Stimulated activated CD4-positive, alpha-beta T cell treated with anti-CD3 and anti-CD28 coated beads, Interleukin-2, amount 100 ng/mL, for 24 hours (primary cell): ENCODE measurements around the gene SLC25A33.
A peak's percentile ranks its signal among the peaks of the same experiment; 100 is the strongest.
"Not testable (repeated sequence)": the region's sequence is repeated elsewhere in the genome, so short reads cannot be mapped to it uniquely, and the experiment has no call there.

Experiments used
- DNase-seq, 2 donors: peaks; one replicate each; pipeline ENCODE4 v3.0.0-alpha.2; 2020

The SLC25A33 gene, protein sequence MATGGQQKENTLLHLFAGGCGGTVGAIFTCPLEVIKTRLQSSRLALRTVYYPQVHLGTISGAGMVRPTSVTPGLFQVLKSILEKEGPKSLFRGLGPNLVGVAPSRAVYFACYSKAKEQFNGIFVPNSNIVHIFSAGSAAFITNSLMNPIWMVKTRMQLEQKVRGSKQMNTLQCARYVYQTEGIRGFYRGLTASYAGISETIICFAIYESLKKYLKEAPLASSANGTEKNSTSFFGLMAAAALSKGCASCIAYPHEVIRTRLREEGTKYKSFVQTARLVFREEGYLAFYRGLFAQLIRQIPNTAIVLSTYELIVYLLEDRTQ

DNA sequence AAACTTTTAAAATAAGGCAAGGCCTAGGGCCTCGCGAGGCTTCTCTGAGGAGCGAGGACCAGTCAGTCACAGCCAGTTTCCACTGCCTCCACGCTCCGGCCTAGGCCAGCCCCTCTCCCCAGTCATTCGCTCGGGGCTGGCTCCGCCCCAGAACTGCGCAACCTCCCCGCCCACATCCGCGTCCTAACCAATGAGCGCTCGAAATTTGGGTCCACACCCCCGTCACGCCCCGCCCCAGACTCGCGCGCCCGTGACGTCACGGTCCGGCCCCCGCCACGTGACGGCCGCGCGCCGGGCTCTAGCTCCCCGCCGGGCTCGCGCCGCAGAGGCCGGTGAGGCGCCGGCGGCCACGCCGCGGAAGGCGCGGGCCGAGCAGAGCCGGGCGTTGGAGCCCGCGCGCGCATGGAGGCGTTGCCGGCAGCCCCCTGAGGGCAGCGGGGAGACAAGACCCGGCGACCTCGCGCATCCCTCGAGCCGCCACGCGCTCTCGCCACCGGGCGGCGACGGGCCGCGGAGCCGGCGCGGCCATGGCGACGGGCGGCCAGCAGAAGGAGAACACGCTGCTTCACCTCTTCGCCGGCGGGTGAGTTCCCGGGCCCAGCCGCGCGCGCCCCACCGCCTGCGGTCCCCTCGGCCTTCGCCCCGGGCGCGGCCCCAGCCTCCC is at the start of gene SLC25A33:
Gene SLC25A33 (plus strand): TSS at position 301 of the 664 bp plus-strand sequence. CDS start 227 bp downstream, at position 528.
- DNase-seq, result peak; percentile 98 to 99

DNA sequence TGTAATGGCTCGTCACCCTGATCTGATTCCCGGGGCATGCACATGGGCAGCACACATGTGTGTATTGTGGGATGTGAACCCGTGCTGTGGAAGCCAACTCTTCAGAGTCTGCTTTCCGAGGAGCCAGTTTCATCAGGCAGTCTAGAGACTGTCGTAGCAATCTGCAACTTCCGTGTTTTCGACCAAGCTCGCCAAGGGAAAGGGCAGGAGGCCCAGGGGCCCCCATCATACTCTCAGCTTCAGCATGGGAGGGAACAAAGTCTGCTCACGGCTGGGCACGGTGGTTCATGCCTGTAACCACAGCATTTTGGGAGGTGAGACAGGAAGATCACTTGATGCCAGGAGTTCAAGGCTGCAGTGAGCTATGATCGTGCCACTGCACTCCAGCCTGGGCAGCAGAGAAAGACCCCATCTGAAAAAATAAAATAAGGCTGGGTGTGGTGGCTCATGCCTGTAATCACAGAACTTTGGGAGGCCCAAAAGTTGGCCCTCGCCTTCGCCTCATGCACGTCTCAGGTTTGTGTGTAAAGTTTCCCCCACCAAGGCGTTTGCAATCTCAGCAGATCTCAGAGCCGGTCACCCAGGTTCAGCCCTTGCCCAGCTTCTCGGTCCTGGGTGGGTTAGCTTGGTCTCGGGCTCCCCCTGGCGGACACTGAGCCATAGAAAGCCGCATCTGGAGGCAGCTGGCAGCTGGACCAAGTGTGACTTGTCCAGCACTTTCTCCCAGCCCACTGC is 48.5 kb upstream of the SLC25A33 start:
- peak; percentile 91 to 93 for DNase-seq

DNA sequence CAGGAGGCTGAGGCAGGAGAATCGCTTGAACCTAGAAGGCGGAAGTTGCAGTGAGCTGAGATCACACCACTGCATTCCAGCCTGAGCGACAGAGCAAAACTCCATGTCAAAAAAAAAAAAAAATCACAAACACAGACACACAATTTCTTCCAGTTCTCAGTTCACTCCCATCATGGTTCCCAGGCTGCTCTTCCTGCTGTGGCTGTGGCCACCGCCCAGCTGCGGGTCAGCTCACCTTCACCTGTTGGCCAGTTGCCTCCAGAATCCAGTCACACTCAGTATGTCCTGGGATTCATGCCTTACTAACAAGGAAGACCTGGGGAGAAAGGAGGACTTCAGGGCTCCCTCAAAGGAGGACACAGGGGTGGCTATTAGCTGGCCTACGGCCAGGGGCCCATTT is 45.9 kb upstream of the SLC25A33 start:
- DNase-seq, result no peak

DNA sequence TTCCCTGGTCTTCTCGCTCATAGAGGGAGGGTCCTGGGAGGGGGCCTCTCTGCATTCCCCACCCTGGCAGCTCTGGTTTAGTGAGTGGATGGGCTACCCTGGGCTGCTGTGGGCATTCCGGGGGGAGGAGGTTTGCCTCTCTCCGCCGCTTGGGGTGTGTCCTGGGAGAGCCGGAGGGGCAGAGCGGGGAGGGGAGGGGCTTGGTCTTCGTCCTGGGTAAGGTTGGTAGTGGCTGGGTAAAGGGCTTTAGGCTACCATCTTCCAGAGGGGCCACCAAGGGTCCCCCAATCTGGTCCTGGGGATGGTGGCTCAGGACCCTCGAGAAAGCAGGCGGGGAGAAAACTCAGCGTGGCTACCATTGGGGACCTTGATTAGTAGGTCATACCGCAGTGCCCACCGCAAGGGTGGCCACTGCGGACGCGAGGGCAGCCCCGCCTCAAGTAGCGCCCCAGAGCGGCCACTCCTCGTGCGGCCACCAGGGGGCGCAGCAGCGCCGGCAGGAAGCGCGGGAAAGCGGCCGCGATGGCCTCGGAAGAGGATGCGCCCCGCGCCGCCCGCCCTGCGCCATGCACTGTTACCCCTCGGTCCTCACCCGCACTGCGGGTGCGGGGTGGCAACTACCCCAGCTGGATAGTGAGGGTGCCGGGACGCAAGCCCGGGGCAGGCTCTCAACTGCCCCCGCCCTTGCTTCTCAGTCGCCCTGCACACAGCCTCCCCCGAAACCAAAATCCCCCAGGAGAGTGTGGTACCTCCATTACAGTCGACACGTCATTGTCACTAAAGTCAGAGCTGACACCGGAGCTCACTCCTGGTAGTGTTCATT is 44.1 kb upstream of the SLC25A33 start:
- DNase-seq, result peak; percentile 70 to 78

DNA sequence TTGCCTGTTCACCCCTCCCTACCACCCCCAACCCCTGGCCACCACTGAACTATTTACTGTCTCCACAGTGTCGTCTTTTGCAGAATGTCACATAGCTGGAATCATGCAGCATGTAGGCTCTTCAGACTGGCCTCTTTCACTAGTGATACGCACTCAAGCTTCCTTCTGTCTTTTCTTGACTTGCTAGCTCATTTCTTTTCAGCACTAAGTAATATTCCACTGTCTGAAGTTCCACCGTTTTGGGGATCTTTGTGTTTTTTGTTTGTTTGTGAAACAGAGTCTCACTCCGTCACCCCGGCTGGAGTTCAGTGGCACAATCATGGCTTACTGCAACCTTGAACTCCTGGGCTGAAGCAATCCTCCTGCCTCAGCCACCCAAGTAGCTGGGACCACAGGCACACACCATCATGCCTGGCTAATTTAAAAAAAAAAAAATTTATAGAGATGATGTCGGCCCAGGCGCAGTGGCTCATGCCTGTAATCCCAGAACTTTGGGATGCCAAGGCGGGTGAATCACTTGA is 43.4 kb upstream of the SLC25A33 start:
- no peak for DNase-seq

DNA sequence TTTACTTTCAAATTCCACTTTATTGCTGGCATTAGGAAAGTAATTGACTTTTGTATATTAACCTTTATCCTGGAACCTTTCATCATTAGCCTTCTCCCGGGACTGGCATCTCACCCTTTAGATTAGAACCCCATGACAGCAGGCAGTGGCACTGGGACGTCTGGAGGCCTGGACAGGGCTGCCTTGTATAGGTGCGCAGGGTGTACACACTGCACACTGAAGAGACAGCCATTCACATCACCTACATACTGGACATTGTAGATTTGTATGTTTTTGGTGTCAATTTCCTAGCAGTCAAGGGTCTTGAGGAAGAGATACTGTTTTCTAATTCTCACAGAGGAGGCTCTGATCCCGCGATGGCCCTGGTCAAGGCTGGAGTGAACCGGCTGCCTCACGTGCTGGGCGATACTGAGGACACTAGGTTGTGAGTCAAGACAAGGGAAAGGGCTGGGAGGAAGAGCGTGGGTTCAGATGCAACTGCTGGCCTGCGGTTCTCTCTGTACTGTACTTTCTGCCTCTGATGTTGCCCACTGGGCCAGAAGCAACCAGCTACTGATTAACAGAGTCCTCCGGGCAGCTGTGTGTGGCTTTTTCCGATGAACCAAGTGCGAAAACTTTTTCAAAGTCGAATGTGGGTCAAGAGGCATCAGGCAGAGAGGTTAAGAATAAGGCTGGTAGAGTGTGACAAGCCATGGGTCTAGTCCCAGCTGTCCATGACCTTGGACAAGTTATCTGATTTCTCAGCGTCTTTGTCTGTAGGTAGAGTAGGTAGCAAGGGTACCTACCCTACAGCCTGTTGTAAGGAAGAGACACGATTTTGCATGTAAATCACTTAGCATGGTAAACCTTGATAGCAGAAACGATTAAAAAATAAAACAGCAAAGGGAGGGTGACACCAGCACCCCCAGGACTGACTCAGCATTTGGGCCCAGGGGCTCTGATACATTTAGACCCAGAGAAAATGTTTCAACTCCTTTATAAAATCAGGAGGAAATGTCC is 38.2 kb upstream of the SLC25A33 start:
- no peak for DNase-seq

DNA sequence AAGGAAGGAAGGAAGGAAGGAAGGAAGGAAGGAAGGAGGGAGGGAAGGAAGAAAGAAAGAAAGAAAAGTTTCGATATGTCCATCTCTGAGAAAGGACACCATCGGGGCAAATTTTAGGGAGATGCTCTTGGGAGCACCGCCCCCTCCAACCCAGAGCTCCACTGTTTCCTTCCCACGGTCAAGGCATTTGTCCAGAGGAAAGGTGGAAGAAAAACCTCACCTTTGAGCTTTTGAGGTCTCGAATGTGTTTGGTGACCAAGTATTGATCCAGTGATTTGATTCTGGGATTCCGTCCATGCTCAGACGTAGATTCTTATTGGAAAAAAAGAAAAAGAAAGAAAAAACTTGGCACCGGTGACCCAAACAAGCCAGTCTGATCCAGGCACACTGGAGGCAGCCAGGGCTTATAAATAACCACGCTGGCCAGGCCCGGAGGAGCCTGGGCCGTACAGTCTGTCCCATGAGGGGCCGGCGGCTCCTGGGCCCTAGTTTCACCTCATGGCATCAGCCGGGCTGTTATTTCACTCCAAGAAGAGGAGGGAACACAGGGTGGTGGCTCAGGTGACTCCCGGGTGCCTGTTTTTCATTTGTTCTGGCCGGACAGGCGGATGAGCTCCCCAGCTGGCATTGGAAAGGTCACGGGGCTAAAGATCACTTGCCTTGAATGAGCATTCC is 36.1 kb upstream of the SLC25A33 start:
- DNase-seq, result no peak

DNA sequence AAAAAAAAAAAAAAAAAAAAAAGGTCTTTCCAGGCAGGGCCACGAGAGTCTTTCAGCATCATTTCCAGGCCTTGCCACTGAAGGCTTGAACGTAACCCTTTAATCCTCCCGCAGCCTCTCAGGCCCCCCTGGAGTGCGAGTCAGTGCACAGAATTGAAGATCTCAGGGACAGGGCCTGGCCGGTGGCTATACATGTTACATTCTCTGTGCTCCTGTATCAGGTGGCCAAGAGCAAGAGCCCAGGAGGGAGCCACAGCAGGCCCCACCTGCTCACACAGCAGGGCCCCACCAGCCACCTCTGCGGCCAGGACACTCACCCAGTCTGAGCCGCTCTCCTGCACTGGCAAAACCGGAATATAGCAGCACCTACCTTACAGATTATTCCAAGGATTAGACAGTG is 34.1 kb upstream of the SLC25A33 start:
- DNase-seq, result no peak

DNA sequence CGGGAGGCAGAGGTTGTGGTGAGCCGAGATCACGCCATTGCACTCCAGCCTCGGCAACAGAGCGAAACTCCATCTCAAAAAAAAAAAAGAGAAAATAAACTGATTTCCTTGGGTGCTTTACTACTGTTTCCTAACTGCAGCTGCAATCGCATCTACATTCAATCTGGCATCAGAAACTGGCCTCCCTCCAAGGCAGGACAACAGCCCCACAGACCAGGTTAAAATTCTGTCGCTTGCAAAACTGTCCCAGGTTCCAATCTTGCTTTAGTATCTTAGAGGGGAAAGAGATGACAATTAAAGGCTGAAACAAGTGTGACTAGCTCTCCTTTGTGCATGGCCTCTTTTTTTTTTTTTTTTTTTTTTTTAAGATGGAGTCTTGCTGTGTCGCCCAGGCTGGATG is 32.4 kb upstream of the SLC25A33 start:
- DNase-seq, result no peak

DNA sequence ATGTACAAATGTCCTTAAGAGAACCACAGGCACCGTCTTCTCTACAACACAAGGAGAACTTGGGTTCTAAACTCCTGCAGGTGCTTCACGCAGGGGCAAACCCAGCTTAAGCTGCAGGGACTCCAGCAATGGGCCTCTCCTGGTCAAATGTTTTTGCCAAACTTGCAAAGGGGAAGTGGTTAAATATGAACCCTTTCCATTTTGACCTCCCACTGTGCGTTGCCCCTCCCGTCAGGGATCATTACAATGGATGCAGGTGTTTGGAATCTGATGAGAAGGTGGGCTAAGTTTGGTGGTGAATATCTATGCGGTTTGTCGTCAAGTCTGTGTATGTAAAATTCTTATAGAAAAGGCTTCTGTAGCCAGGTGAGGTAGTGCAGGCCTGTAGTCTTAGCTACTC is 29.1 kb upstream of the SLC25A33 start:
- no peak for DNase-seq

DNA sequence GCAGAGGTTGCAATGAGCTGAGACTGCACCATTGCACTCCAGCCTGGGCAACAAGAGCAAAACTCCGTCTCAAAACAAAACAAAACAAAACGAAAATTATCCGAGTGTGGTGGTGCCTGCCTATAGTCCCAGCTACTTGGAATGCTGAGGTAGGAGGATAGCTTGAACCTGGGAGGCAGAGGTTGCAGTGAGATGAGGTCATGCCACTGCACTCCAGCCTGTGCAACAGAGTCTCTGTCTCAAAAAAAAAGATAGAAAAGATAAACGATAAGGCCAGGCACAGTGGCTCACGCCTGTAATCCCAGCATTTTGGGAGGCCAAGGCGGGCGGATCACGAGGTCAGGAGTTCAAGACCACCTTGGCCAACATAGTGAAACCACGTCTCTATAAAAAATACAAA is 23.7 kb upstream of the SLC25A33 start:
- DNase-seq, result not testable (repeated sequence)

DNA sequence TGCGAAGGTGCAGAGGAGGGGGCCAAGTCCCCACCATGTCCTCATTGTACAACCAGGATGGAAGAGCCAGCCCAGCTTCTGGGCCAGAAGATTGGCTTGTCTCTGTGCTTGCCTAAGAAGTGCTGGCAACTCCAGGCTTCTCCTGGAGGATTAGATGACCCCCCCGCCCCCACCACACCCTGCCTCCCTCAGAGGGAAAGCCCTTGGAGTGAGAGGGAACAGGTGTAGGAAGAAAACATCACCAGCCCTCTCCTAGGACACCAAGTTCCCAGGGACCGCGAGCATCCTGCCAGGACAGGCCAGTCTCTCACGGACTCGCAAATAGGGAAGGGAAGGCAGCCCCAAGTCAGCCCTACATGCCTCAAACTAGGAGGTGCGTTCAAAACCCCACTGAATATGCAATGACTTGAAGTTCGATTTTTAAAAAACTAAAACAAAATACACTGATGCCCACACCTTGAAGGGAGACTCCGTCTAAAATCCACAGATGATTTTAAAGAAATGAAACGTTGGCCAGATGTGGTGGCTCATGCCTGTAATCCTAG is 20.7 kb upstream of the SLC25A33 start:
- no peak for DNase-seq

DNA sequence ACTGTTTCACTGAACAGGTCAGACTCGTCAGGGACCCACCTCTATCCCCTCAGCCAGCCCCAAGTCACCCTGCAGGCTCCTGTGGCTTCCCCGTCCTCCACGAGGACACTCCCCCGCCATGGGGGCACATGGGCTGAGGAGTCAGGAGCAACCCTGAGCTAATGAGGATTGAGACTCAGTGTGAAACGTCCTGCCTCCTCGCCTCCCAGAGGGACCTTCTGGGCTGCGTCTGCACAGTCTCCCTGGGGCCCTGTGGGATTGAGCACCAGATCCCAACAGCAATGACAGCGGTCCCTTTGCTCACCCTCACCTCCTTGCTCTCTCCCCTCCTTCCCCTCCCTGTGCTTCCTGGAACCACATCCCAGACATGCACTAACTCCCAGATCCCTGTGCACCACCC is 18.9 kb upstream of the SLC25A33 start:
- DNase-seq, result no peak

DNA sequence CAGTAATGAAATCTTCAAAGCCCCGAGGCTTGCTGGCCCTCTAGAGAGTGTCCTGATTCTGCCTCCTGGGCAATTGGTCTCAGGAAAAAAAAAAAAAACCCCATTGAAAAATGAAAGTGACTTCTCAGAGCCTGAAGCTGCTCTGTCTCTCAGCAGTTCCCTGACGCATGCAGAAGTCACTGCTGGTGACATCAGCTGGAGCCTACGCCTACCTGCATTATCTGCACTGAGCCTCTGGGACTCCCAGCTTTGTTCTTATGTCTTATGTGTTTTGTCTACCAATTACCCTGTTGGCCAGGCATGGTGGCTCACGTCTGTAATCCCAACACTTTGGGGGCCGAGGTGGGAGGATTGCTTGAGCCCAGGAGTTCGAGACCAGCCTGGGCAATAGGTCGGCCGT is 10.1 kb upstream of the SLC25A33 start:
- no peak for DNase-seq

DNA sequence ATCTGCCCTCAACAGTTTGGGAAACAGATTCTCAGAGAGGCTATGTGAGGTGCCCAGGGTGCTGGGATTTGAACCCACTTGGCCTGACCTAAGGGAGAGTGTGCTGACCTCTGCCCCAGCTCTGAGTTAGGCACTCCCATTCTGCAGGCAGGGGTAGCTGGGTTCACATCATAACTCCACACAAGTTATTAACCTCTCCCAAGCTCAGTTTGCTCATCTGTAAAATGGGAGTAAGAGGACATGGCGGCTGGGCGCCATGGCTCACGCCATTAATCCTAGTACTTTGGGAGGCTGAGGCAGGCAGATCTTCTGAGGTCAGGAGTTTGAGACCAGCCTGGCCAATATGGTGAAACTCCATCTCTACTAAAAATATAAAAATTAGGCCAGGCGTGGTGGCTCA is 8.9 kb upstream of the SLC25A33 start:
- DNase-seq, result no peak

DNA sequence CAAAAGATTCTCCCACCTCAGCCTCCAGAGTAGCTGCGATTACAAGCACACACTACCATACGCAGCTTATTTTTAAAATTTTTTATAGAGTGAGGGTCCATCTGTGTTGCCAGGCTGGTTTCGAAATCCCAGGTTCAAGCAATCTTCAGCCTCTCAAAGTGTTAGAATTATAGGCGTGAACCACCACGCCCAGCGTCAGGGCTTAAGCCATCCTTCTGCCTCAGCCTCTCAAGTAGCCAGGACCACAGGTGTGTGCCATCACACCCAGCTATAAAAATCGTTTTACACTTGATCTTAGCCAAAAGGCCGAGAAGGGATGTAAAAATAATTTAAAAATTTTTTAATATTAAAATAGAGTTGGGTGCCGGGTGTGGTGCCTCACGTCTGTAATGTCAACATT is 4.3 kb upstream of the SLC25A33 start:
- no peak for DNase-seq

DNA sequence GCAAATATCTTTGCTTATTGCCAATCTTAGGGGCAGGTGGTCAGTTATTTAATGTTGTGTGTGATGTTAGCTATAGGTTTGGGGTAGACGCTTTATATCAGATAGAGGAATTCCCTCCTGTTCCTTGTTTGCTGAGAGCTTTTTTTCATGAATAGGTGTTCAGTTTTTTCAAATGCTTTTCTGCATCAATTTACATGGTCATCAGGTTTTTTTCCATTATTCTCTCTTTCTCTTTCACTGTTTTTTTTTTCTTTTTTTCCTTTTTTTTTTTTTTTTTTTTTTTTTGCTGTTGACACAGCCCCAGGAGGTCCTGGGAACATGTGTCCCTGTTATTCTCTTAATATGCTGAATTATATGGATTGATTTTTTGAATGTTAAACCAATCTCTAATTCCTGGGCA is 3.0 kb upstream of the SLC25A33 start:
- no peak for DNase-seq

DNA sequence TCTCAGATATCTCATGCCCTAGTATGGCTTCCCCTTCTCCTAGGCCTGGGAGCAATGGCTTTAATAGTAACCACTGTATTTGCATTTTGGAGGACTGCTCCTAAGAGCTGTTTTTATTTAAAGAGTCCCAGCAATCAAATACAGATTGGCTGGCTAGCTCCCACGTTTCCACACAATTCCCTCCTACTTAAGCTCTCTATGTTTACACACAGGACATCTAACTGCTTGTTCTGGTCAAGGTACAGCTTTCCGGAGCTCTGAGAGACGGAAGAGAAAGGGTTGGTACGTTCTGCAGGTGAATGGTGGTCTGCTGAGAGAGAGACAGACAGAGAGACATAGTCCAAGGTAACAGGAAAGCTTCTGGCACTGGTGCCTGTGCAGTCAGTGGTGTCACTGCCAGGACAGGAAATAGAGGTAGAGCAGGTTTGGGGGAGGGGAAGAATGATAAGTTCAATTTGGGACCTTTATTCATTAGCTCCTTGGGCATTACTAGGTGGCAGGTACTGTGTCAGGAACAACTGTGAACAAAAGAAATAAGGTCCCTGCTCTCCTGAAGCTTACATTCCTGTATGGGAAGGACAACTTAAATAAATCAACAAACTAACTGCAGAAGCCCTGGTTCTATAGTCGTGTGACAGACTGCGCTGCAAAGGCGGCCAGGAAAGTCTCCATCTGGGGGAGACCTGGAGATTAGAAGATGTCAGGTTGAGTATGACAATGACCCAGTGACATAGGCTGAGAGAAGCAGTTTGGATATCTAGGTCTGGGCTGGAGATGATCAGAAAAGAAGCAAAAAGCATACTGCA is 1.2 kb upstream of the SLC25A33 start:
- DNase-seq, result no peak

DNA sequence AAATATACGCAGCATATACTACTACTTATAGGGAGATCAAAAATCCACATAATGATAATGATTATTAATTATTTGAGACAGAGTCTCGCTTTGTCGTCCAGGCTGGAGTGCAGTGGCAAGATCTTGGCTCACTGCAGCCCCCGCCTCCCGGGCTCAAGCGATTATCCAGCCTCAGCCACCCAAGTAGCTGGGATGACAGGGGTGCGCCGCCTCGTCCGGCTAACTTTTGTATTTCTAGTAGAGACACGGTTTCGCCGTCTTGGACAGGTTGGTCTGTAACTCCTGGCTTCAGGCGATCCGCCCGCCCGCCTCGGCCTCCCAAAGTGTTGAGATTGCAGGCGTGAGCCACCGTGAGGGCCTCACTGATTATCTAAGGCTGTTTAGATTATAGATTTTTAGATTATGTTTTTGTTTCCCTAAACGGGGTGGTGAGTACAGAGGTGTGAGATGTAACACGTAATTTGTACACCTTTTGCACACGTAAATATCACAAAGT is 548 bp upstream of the SLC25A33 start:
- peak in 1 of 2 donors; percentile 18 for DNase-seq
